ENCODE results near the gene ZC3H18.

The ZC3H18 gene

DNA sequence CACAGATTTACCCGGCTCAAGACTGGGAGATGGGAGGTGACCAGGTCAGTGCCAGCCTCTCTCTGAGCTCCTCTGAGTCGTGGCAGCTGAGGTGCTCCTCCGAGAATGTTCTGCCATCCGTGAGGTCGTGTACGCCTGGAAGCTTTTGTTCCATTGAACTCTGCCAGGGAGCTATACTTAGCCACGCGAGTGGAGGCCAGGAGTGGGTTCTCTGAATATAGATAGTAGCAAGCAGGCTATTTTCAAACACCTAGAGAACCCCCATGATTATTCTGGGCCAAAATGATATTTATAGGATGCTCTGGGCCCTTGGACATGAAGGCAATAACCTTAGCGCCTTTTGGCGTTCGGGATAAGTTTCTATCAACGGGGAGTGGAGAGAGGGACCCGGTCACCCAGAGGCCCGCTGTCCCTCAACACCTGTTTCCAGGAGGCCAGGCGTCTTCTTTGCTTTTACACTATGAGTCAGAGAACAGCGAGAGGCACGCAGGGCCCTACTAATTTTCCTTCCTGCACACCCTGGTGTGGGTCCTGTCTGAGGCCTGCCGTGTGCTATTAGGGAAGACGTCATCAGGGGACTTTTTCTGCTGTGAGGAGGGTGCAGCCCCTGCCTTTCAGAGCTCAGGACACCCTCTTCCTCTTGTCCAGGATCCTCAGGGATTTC, 103.6 kb downstream of the ZC3H18 start:
- TF ChIP-seq, protein P1, sequence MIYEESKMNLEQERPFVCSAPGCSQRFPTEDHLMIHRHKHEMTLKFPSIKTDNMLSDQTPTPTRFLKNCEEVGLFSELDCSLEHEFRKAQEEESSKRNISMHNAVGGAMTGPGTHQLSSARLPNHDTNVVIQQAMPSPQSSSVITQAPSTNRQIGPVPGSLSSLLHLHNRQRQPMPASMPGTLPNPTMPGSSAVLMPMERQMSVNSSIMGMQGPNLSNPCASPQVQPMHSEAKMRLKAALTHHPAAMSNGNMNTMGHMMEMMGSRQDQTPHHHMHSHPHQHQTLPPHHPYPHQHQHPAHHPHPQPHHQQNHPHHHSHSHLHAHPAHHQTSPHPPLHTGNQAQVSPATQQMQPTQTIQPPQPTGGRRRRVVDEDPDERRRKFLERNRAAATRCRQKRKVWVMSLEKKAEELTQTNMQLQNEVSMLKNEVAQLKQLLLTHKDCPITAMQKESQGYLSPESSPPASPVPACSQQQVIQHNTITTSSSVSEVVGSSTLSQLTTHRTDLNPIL (CRISPR knock-in tag; IDR thresholded peaks at IDR 0.05; ENCODE audit: low read depth), result no peak
- TF ChIP-seq, protein P2, sequence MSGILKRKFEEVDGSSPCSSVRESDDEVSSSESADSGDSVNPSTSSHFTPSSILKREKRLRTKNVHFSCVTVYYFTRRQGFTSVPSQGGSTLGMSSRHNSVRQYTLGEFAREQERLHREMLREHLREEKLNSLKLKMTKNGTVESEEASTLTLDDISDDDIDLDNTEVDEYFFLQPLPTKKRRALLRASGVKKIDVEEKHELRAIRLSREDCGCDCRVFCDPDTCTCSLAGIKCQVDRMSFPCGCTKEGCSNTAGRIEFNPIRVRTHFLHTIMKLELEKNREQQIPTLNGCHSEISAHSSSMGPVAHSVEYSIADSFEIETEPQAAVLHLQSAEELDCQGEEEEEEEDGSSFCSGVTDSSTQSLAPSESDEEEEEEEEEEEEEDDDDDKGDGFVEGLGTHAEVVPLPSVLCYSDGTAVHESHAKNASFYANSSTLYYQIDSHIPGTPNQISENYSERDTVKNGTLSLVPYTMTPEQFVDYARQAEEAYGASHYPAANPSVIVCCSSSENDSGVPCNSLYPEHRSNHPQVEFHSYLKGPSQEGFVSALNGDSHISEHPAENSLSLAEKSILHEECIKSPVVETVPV (CRISPR knock-in tag; IDR thresholded peaks at IDR 0.05), result no peak
- TF ChIP-seq ZNF565 (CRISPR knock-in tag; conservative IDR thresholded peaks at IDR 0.05; ENCODE audit: low read depth), result no peak
- no peak for TF ChIP-seq SNAI2 (CRISPR knock-in tag; IDR thresholded peaks at IDR 0.05)
- TF ChIP-seq ZC3H10 (CRISPR knock-in tag; IDR thresholded peaks at IDR 0.05), result no peak
- no peak for TF ChIP-seq ISL1 (CRISPR knock-in tag; IDR thresholded peaks at IDR 0.05)
- TF ChIP-seq ZNF8 (CRISPR knock-in tag; IDR thresholded peaks at IDR 0.05), result no peak
- TF ChIP-seq CSDC2 (CRISPR knock-in tag; IDR thresholded peaks at IDR 0.05), result no peak
- TF ChIP-seq OSR1 (CRISPR knock-in tag; IDR thresholded peaks at IDR 0.05), result no peak
- TF ChIP-seq TOX (CRISPR knock-in tag; IDR thresholded peaks at IDR 0.05; ENCODE audit: borderline replicate concordance), result no peak
- no peak for TF ChIP-seq ZNF70 (CRISPR knock-in tag; IDR thresholded peaks at IDR 0.05)
- TF ChIP-seq TCF4 (CRISPR knock-in tag; IDR thresholded peaks at IDR 0.05; ENCODE audit: borderline replicate concordance), result no peak
- TF ChIP-seq ARNTL (CRISPR knock-in tag; IDR thresholded peaks at IDR 0.05; ENCODE audit: borderline replicate concordance, low read depth), result no peak
- no peak for TF ChIP-seq PPARA (CRISPR knock-in tag; IDR thresholded peaks at IDR 0.05; ENCODE audit: borderline replicate concordance)
- TF ChIP-seq, protein P3, sequence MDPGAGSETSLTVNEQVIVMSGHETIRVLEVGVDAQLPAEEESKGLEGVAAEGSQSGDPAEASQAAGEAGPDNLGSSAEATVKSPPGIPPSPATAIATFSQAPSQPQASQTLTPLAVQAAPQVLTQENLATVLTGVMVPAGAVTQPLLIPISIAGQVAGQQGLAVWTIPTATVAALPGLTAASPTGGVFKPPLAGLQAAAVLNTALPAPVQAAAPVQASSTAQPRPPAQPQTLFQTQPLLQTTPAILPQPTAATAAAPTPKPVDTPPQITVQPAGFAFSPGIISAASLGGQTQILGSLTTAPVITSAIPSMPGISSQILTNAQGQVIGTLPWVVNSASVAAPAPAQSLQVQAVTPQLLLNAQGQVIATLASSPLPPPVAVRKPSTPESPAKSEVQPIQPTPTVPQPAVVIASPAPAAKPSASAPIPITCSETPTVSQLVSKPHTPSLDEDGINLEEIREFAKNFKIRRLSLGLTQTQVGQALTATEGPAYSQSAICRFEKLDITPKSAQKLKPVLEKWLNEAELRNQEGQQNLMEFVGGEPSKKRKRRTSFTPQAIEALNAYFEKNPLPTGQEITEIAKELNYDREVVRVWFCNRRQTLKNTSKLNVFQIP (CRISPR knock-in tag; IDR thresholded peaks at IDR 0.05; ENCODE audit: borderline replicate concordance, low read depth), result no peak
- TF ChIP-seq ESRRG (CRISPR knock-in tag; IDR thresholded peaks at IDR 0.05), result no peak
- TF ChIP-seq, protein P4, sequence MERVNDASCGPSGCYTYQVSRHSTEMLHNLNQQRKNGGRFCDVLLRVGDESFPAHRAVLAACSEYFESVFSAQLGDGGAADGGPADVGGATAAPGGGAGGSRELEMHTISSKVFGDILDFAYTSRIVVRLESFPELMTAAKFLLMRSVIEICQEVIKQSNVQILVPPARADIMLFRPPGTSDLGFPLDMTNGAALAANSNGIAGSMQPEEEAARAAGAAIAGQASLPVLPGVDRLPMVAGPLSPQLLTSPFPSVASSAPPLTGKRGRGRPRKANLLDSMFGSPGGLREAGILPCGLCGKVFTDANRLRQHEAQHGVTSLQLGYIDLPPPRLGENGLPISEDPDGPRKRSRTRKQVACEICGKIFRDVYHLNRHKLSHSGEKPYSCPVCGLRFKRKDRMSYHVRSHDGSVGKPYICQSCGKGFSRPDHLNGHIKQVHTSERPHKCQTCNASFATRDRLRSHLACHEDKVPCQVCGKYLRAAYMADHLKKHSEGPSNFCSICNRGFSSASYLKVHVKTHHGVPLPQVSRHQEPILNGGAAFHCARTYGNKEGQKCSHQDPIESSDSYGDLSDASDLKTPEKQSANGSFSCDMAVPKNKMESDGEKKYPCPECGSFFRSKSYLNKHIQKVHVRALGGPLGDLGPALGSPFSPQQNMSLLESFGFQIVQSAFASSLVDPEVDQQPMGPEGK (CRISPR knock-in tag; IDR thresholded peaks at IDR 0.05; ENCODE audit: borderline replicate concordance), result no peak
- TF ChIP-seq, protein P5, sequence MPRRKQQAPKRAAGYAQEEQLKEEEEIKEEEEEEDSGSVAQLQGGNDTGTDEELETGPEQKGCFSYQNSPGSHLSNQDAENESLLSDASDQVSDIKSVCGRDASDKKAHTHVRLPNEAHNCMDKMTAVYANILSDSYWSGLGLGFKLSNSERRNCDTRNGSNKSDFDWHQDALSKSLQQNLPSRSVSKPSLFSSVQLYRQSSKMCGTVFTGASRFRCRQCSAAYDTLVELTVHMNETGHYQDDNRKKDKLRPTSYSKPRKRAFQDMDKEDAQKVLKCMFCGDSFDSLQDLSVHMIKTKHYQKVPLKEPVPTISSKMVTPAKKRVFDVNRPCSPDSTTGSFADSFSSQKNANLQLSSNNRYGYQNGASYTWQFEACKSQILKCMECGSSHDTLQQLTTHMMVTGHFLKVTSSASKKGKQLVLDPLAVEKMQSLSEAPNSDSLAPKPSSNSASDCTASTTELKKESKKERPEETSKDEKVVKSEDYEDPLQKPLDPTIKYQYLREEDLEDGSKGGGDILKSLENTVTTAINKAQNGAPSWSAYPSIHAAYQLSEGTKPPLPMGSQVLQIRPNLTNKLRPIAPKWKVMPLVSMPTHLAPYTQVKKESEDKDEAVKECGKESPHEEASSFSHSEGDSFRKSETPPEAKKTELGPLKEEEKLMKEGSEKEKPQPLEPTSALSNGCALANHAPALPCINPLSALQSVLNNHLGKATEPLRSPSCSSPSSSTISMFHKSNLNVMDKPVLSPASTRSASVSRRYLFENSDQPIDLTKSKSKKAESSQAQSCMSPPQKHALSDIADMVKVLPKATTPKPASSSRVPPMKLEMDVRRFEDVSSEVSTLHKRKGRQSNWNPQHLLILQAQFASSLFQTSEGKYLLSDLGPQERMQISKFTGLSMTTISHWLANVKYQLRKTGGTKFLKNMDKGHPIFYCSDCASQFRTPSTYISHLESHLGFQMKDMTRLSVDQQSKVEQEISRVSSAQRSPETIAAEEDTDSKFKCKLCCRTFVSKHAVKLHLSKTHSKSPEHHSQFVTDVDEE (CRISPR knock-in tag; IDR thresholded peaks at IDR 0.05), result no peak
- ATAC-seq, result no peak

DNA sequence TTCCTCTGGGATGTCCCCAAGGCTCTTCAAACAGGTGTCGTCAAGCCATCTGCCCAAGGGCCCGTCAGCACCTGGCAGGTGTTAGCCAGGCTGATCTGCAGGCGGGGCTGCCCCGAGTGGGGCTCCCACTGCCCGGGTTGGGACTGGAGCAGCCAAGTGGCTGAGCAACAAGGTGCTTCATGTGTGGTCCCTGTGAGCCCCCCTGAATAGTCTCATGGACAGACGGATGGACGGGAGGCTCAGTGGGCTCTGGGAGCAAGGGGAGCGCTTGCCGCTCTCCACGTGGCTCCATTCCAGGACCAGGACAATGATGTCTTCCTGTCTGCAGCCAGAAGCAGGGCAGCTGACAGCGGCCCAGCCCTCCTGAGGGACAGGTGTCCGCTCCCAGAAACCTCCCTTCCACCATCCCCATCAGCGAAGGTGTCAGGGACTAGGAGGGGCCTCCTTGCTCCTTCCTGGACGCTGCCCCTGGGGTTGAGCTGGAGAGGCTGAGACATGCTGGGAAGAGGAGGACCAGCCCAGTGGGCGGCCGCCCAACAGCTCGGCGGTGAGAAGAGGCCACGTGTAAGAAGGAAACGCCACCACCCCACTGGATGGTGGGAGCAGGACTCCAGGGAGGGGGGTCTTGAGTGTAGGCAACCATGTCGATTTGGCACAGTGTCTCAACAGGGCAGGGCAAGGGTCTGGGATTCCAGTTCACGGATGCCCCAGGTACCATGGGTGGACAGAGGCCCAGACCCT, 106.5 kb downstream of the ZC3H18 start:
- ATAC-seq, result no peak
- TF ChIP-seq TOX (CRISPR knock-in tag; IDR thresholded peaks at IDR 0.05; ENCODE audit: borderline replicate concordance) (no peak), ZNF8 (CRISPR knock-in tag; IDR thresholded peaks at IDR 0.05) (no peak), OSR1 (CRISPR knock-in tag; IDR thresholded peaks at IDR 0.05) (no peak), ZFP30 (CRISPR knock-in tag; IDR thresholded peaks at IDR 0.05) (no peak), SNAI2 (CRISPR knock-in tag; IDR thresholded peaks at IDR 0.05) (no peak), ESRRG (CRISPR knock-in tag; IDR thresholded peaks at IDR 0.05) (no peak), ZFP3 (CRISPR knock-in tag; IDR thresholded peaks at IDR 0.05) (no peak), TCF4 (CRISPR knock-in tag; IDR thresholded peaks at IDR 0.05; ENCODE audit: borderline replicate concordance) (no peak), BACH2 (CRISPR knock-in tag; IDR thresholded peaks at IDR 0.05; ENCODE audit: borderline replicate concordance) (no peak), ZNF70 (CRISPR knock-in tag; IDR thresholded peaks at IDR 0.05) (no peak), ZC3H10 (CRISPR knock-in tag; IDR thresholded peaks at IDR 0.05) (no peak), CSDC2 (CRISPR knock-in tag; IDR thresholded peaks at IDR 0.05) (no peak)
- TF ChIP-seq, protein P5 (CRISPR knock-in tag; IDR thresholded peaks at IDR 0.05), result no peak
- TF ChIP-seq, protein P1 (CRISPR knock-in tag; IDR thresholded peaks at IDR 0.05; ENCODE audit: low read depth), result no peak
- TF ChIP-seq, protein P3 (CRISPR knock-in tag; IDR thresholded peaks at IDR 0.05; ENCODE audit: borderline replicate concordance, low read depth), result no peak

All from SK-N-SH treated with all-trans-retinoic acid at 6 μM for 48 hours (cell line).